Fibroblast of lung (primary cell): Measurements from ENCODE around the gene USP32. TPM values are rescaled to one million over a fixed set of nuclear protein-coding genes. Genes with fewer than 3 reads are reported as not detected.

Source experiments
- DNase-seq, 2 donors: peaks; one replicate each; pipeline versions ENCODE4 v3.0.0 to v3.0.0-alpha.2; 2010; ENCODE audit warnings: low read depth in 2 of 2
- H2AFZ ChIP-seq: 2 replicates; pipeline ENCODE4 v1.5.1; 2012; ENCODE audit warnings: low read length, control low read depth, inconsistent platforms
- H3K27ac ChIP-seq: 2 replicates; pipeline ENCODE4 v1.5.1; 2011; ENCODE audit warnings: low read length, control low read depth; ENCODE audit not compliant: insufficient read depth
- H3K27me3 ChIP-seq: 2 replicates; pipeline ENCODE4 v1.5.1; 2011; ENCODE audit warnings: mild to moderate bottlenecking, low read length; ENCODE audit not compliant: control insufficient read depth, insufficient read depth
- H3K36me3 ChIP-seq: 2 replicates; pipeline ENCODE4 v1.5.1; 2011; ENCODE audit warnings: low read length; ENCODE audit not compliant: control insufficient read depth, insufficient read depth
- H3K4me1 ChIP-seq: 2 replicates; pipeline ENCODE4 v1.5.1; 2011; ENCODE audit warnings: low read length; ENCODE audit not compliant: control insufficient read depth, insufficient read depth; ENCODE audit errors: extremely low read depth
- H3K4me2 ChIP-seq: 2 replicates; pipeline ENCODE4 v1.5.1; 2011; ENCODE audit warnings: low read length, control low read depth; ENCODE audit not compliant: insufficient read depth; ENCODE audit errors: extremely low read depth
- H3K4me3 ChIP-seq, 4 experiments: fragments of 200-600 bp in 1 of 4; sonication (generic) in 1 of 4; replicated peaks in 1 of 4; 2 replicates each; pipeline ENCODE4 v1.5.1; 2011 to 2016; ENCODE audit warnings: low read length in 4 of 4, low read depth in 3 of 4, mild to moderate bottlenecking in 3 of 4, control low read depth in 2 of 4, inconsistent platforms in 1 of 4, mixed read lengths in 1 of 4; ENCODE audit not compliant: insufficient read depth in 1 of 4; ENCODE audit errors: control extremely low read depth in 1 of 4
- H3K79me2 ChIP-seq: 2 replicates; pipeline ENCODE4 v1.5.1; 2012; ENCODE audit warnings: mild to moderate bottlenecking, low read length, inconsistent platforms; ENCODE audit not compliant: control insufficient read depth, insufficient read depth
- H3K9ac ChIP-seq: 2 replicates; pipeline ENCODE4 v1.5.1; 2011; ENCODE audit warnings: mild to moderate bottlenecking, low read length, control low read depth; ENCODE audit not compliant: insufficient read depth
- H3K9me3 ChIP-seq: 2 replicates; pipeline ENCODE4 v1.5.1; 2012; ENCODE audit warnings: low read depth, low read length; ENCODE audit not compliant: control insufficient read depth, insufficient read depth
- H4K20me1 ChIP-seq: 2 replicates; pipeline ENCODE4 v1.5.1; 2011; ENCODE audit warnings: low read length; ENCODE audit not compliant: control insufficient read depth, insufficient read depth; ENCODE audit errors: extremely low read depth
- CTCF ChIP-seq, 2 donors: IDR thresholded peaks in 1 of 2; conservative IDR thresholded peaks in 1 of 2; 1 replicate in 1 of 2; 2 replicates in 1 of 2; pipeline ENCODE4 v1.5.1; 2011 to 2012; ENCODE audit warnings: low read length in 2 of 2, control low read depth in 1 of 2, inconsistent platforms in 1 of 2, low read depth in 1 of 2, mild to moderate bottlenecking in 1 of 2
- EZH2 ChIP-seq: IDR thresholded peaks from 2 replicates; pipeline ENCODE4 v1.5.1; 2012; ENCODE audit warnings: low read length, control low read depth, mild to moderate bottlenecking; ENCODE audit errors: missing control alignments
- polyA plus RNA-seq, 2 donors: library from polyadenylated mRNA; depleted of rRNA in 1 of 2; stranded (reverse) in 1 of 2; unstranded in 1 of 2; fragments of >200 nt; gene quantifications; 2 replicates each; pipeline ENCODE4 v1.2.1, GENCODE V29; 2011 to 2012; ENCODE audit warnings: missing spikeins in 1 of 2
- total RNA-seq: library from RNA; depleted of rRNA; stranded (reverse); fragments of >200 nt; gene quantifications from 2 replicates; pipeline ENCODE4 v1.2.1, GENCODE V29; 2014

USP32 gene
- total and polyA plus RNA-seq, 2 donors (not counting 1 experiment from before 2014, with no cell fraction given) = 40.1 to 82.7 TPM

- H3K4me2 ChIP-seq = no peak overlapping the region
- H3K79me2 ChIP-seq = no peaks in the 10 kb centered on the region
- no peaks in the 10 kb centered on the region for H3K27me3 ChIP-seq
- H4K20me1 ChIP-seq = no peaks in the 10 kb centered on the region
- no peak overlapping the region for H2AFZ ChIP-seq
- H3K4me3 ChIP-seq = no peak overlapping the region
- H3K27ac ChIP-seq = no peak overlapping the region
- H3K9ac ChIP-seq = no peak overlapping the region
- no peaks in the 10 kb centered on the region for H3K9me3 ChIP-seq
- TF ChIP-seq EZH2 (no peak), CTCF (conservative IDR thresholded peaks at IDR 0.05 in 1 of 2, IDR thresholded peaks at IDR 0.05 in 1 of 2; ENCODE audit: low read depth in 1 of 2, low read length in 2 of 2) (no peak)
- no peaks in the 10 kb centered on the region for H3K4me1 ChIP-seq
- peaks cover 3% of the 10 kb centered on the region for H3K36me3 ChIP-seq
- DNase-seq = no peak
Measured at GRCh38 chr17:60253048-60253447, 138.9 kb downstream of the USP32 start.

DNA sequence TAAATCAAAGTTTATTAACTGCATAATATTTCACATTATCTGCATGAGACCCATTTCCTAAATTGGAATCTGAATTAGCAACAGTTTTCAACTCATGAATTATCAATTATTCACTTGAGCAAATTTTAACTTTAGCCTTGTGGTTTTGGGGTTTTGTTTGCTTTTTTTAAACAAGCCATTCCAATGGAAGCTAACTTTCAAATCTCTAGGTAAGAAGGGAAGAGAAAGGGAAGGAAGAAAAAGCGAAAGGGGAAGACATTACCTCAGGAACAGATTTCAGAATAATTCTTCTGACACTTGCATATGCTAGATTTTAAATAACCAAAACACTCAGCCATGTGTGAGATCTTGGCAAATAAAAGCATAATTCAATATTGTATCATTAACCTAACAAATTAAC is 139.5 kb downstream of the USP32 start:
- no peaks in the 10 kb centered on the region for H3K4me1 ChIP-seq
- no peak overlapping the region for H2AFZ ChIP-seq
- no peak overlapping the region for H3K4me2 ChIP-seq
- H3K9ac ChIP-seq = no peak overlapping the region
- no peaks in the 10 kb centered on the region for H3K27me3 ChIP-seq
- H3K4me3 ChIP-seq = no peak overlapping the region
- no peaks in the 10 kb centered on the region for H3K9me3 ChIP-seq
- H3K27ac ChIP-seq = no peak overlapping the region
- TF ChIP-seq EZH2 = no peak
- TF ChIP-seq CTCF (conservative IDR thresholded peaks at IDR 0.05 in 1 of 2, IDR thresholded peaks at IDR 0.05 in 1 of 2; ENCODE audit: low read depth in 1 of 2, low read length in 2 of 2) = no peak
- peaks cover 3% of the 10 kb centered on the region for H3K36me3 ChIP-seq
- no peak for DNase-seq
- no peaks in the 10 kb centered on the region for H3K79me2 ChIP-seq
- H4K20me1 ChIP-seq = no peaks in the 10 kb centered on the region

- Histone ChIP-seq H4K20me1 (no peaks in the 10 kb centered on the region), H3K27me3 (no peaks in the 10 kb centered on the region), H3K9me3 (no peaks in the 10 kb centered on the region), H3K27ac (no peak overlapping the region), H3K9ac (no peak overlapping the region), H3K4me2 (no peak overlapping the region), H2AFZ (no peak overlapping the region), H3K79me2 (no peaks in the 10 kb centered on the region), H3K4me1 (no peaks in the 10 kb centered on the region), H3K4me3 (no peak overlapping the region), H3K36me3 (peaks cover 2% of the 10 kb centered on the region)
- DNase-seq = peak in 1 of 2 donors; percentile 46
- TF ChIP-seq CTCF (conservative IDR thresholded peaks at IDR 0.05 in 1 of 2, IDR thresholded peaks at IDR 0.05 in 1 of 2; ENCODE audit: low read depth in 1 of 2, low read length in 2 of 2) = no peak
Measured at GRCh38 chr17:60249290-60249826, 142.6 kb downstream of the USP32 start.
